Pancreas (tissue), 10 donors: Measurements from ENCODE around the gene ACTN3. TPM values are rescaled to one million over a fixed set of nuclear protein-coding genes. Genes with fewer than 3 reads are reported as not detected.
A peak's percentile ranks its signal among the peaks of the same experiment; 100 is the strongest.

Source experiments
- ATAC-seq, 4 donors: fragments of 200-7000 bp; cut with Tn5 transposase; one replicate each; pipeline versions ENCODE4 v1.8.0 to v1.9.1; 2020; ENCODE audit warnings: mild to moderate bottlenecking in 4 of 4, moderate library complexity in 4 of 4
- DNase-seq, 6 donors: peaks; one replicate each; pipeline ENCODE4 v3.0.0-alpha.2; 2020
- FAIRE-seq: peaks from 2 replicates; lab custom pipeline; 2012; peaks lifted over from hg19 to GRCh38; lab: Jason Lieb, UNC
- H3K27ac ChIP-seq, 4 donors: fragments of 200-600 bp; sonication (generic); 1 replicate in 3 of 4; 2 replicates in 1 of 4; pipeline versions ENCODE4 v1.5.0 to v1.8.0; 2020
- H3K27me3 ChIP-seq, 4 donors: fragments of 200-600 bp; one replicate each; pipeline ENCODE4 v1.8.0; 2021
- H3K36me3 ChIP-seq, 3 donors: fragments of 200-600 bp; sonication (generic) in 1 of 3; one replicate each; pipeline versions ENCODE4 v1.5.0 to v1.8.0; 2020 to 2021
- H3K4me1 ChIP-seq, 3 donors: fragments of 200-600 bp; one replicate each; pipeline ENCODE4 v1.8.0; 2021
- H3K4me3 ChIP-seq, 4 donors: fragments of 200-600 bp; sonication (generic) in 2 of 4; one replicate each; pipeline versions ENCODE4 v1.5.0 to v1.8.0; 2020 to 2021
- H3K9me3 ChIP-seq, 4 donors: fragments of 200-600 bp; one replicate each; pipeline ENCODE4 v1.8.0; 2021
- CTCF ChIP-seq, 4 donors: fragments of 200-600 bp; sonication (generic) in 3 of 4; IDR thresholded peaks; one replicate each; pipeline versions ENCODE4 v1.5.0 to v1.8.0; 2021; ENCODE audit warnings: antibody characterized with exemption in 4 of 4
- WGBS, 2 donors: extraction: QIAGEN DNeasy Blood & Tissue Kit; methylation state at CpG; one replicate each; pipeline ENCODE4 v1.1.7; 2013; 5-methylcytosine and 5-hydroxymethylcytosine counted together
- intact Hi-C, 3 donors: fragments of 100-400 bp; cut with DNase I; formaldehyde crosslinking; loops; one replicate each; pipeline versions ENCODE4 v1.11.1 to v1.14.2; 2022
- polyA plus RNA-seq, 2 donors: library from polyadenylated mRNA; stranded (reverse); fragments of 200-250 nt; gene quantifications; one replicate each; pipeline ENCODE4 v1.2.3, GENCODE V29; 2013
- total RNA-seq, 6 donors: library from RNA; stranded (reverse); fragmentation: NEBNext Ultra II Directional in 4 of 6; extraction: Animal tissue kit (Norgen Biotek cat#: 25700) in 4 of 6; gene quantifications; one replicate each; pipeline versions ENCODE4 v1.2.1 to v1.2.4, GENCODE V29; 2021 to 2023
- donor health status: healthy with polysubstance abuse.
- donor health status: DM: no; HTN: no; CAD: no; lungs with moderate emphysema.
- donor health status: DM: no; HTN: no; CAD: no.
- donor health status: control.
- donor health status: control.
- donor health status: Bipolar disorder and iron deficiency.
- donor health status: DM: yes; HTN: yes; CAD: no.
- donor health status: DM: no; HTN: no; CAD: no.
- donor health status: DM: no; HTN: no; CAD: no.
- donor health status: DM: yes; HTN: yes; CAD: no.

The ACTN3 gene
- total and polyA plus RNA-seq, 8 donors: 0.05 to 0.15 TPM; not detected in 6

DNA sequence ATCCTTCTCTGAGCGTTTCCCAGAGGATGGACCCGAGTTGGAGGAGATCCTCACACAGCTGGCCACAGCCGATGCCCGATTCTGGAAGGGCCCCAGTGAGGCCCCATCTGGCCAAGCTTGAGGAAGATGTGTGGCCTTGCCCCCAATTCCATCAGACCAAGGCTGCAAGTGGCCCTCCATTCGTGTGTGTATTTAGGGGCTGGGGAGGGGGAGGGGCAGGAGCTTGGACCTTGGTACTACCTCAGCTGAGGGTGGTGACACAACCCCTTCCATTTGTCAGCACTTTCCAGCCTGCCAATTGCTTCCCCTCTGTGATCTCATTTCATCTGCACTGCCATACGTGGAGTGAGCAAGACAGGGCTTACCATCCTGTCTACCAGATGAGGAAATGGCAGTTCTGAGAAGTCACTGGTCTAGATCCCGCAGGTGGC, 37.6 kb upstream of the ACTN3 start:
- intact Hi-C loops: no loop called here
- no peak for DNase-seq
- H3K36me3 ChIP-seq: no peaks in the 10 kb centered on the region

DNA sequence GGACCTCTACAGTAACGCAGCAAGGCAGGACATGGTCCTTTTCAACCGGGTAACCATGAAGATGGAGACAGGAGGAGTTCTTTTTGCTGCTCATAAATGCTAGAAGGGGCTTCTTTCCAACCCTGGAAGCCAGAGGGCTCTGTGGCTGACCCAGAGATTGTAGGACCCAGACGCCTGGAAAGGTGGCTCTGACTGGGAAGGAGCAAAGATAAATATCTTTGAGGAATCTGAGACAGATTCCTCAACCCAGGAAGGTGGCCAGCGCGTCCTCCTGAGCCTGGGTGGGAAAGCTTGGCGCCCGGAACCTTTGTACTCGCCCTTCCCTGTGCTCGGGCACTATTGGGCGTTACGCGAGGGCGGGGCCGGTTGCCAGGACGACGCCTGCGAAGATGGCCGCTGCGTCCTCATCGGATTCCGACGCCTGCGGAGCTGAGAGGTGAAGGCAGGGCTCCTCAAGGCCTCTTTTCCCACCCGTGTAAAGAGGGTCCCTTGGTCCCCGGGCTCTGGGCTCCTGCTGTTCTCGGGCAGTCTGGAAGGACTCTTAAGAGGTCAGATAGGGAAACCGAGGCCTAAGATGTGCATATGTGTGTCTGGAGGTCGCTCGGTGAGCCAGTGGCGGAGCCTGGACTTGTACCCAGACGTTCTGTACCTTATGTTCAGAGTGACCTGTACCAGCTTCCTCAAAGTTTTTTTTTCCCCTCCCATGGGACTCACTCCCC, 36.3 kb upstream of the ACTN3 start, which contains the start of gene BBS1:
Gene BBS1, plus strand, starts transcription at position 365 of the 719 bp plus-strand sequence. Its CDS starts 25 bp downstream, at position 390.
- 1% methylated on average over 31 of the region's 31 CpGs for WGBS, 2 donors
- TF ChIP-seq CTCF (IDR thresholded peaks at IDR 0.05): no peak
- FAIRE-seq: no peak

More for the DNA sequence above, 37.6 kb upstream of the ACTN3 start:
- WGBS, 2 donors: 86 to 90% methylated on average over 7 of the region's 7 CpGs
- Histone ChIP-seq H3K27me3 (no peaks in the 10 kb centered on the region), H3K27ac (no peak overlapping the region), H3K4me3 (no peak overlapping the region), H3K9me3 (no peaks in the 10 kb centered on the region), H3K4me1 (peaks cover 0 to 13% (median 6%) of the 10 kb centered on the region in 3 donors)
- TF ChIP-seq CTCF (IDR thresholded peaks at IDR 0.05): no peak
- no peak for ATAC-seq
- no peak for FAIRE-seq

DNA sequence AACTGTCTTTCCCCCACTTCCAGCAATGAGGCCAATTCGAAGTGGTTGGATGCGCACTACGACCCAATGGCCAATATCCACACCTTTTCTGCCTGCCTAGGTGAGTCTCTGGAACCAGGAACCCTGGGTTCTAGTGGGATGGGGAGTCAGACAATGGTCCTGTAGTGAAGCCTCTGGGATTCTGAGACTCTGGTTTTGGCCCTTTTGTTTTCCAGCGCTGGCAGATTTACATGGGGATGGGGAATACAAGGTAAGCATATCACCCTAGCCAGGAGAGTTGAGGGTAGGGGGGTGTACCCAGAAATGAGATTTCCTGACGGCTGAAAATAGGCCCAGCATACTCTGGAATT, 35.7 kb upstream of the ACTN3 start:
- Histone ChIP-seq H3K4me3 (peak overlapping the region; percentile 59 to 95 (median 80)), H3K36me3 (no peaks in the 10 kb centered on the region), H3K4me1 (peaks cover 0 to 13% (median 6%) of the 10 kb centered on the region in 3 donors), H3K27ac (no peak overlapping the region), H3K9me3 (no peaks in the 10 kb centered on the region), H3K27me3 (no peaks in the 10 kb centered on the region)
- ATAC-seq (peak in 1 of 4 donors; percentile 32), FAIRE-seq (no peak), DNase-seq (no peak)
- intact Hi-C loops: no loop called here
- no peak for TF ChIP-seq CTCF (IDR thresholded peaks at IDR 0.05)
- WGBS, 2 donors: 4% methylated on average over 5 of the region's 5 CpGs

More for the DNA sequence above, 36.3 kb upstream of the ACTN3 start, which contains the start of gene BBS1:
- Histone ChIP-seq H3K4me1 (peaks cover 0 to 13% (median 6%) of the 10 kb centered on the region in 3 donors), H3K9me3 (no peaks in the 10 kb centered on the region), H3K36me3 (no peaks in the 10 kb centered on the region), H3K4me3 (peak within 1 kb of the TSS; percentile 59 to 95 (median 80)), H3K27me3 (no peaks in the 10 kb centered on the region), H3K27ac (peak within 1 kb of the TSS in 1 of 4 donors; percentile 44)
- intact Hi-C loops: no loop called here
- ATAC-seq: peak; percentile 99 to 100 (median 100)
- DNase-seq: peak; percentile 78 to 96 (median 90)

DNA sequence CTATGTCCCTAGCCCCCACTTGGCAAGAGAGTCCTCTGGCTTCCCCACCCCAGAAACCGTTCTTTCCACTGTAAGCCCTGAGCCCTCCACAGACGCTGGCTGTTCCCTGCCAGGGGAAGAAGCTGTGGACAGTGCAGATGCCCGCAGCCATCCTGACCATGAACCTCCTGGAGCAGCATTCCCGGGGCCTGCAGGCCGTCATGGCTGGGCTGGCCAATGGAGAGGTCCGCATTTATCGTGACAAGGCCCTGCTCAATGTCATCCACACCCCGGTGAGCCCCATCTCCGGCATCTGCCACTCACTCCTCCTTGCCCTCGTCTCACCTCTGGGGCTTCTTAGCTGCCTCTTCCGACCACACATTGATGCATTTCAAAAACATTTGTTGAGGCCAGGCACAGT, 23.1 kb upstream of the ACTN3 start:
- no peak overlapping the region for H3K27ac ChIP-seq
- no peaks in the 10 kb centered on the region for H3K27me3 ChIP-seq
- FAIRE-seq (no peak), DNase-seq (peak in 1 of 6 donors; percentile 32), ATAC-seq (no peak)
- no peaks in the 10 kb centered on the region for H3K4me1 ChIP-seq
- intact Hi-C loops: no loop called here
- H3K9me3 ChIP-seq: no peaks in the 10 kb centered on the region
- TF ChIP-seq CTCF (IDR thresholded peaks at IDR 0.05): no peak
- H3K36me3 ChIP-seq: peaks cover 0 to 21% (median 0%) of the 10 kb centered on the region in 3 donors
- no peak overlapping the region for H3K4me3 ChIP-seq
- WGBS, 2 donors: 91 to 93% methylated on average over 11 of the region's 11 CpGs
